Endothelial cell of umbilical vein (primary cell): ENCODE data around the gene CNTNAP2. TPM values are rescaled to one million over a fixed set of nuclear protein-coding genes. Genes with fewer than 3 reads are reported as not detected.

Source experiments
- BruUV-seq: library from RNA; stranded (reverse); fragments of 400-500 nt; replicated peaks from 2 replicates; lab custom pipeline; 2021; lab: Mats Ljungman, UMichigan
- CTCF ChIA-PET: fragments of 300-600, 350-600 bp; sonication (Branson Sonifier 250); formaldehyde crosslinking; loops from one replicate; lab custom pipeline; 2021; ENCODE audit warnings: antibody characterized with exemption, inconsistent platforms; lab: Charles Lee
- POLR2A ChIA-PET: fragments of 300-600, 350-600 bp; sonication (Branson Sonifier 250); formaldehyde crosslinking; loops from one replicate; lab custom pipeline; 2021; ENCODE audit warnings: antibody characterized with exemption, inconsistent platforms; lab: Charles Lee
- DNase-seq: peaks from one replicate; pipeline ENCODE4 v3.0.0-alpha.2; 2011; ENCODE audit warnings: low read depth, low spot score
- FAIRE-seq: peaks from 2 replicates; lab custom pipeline; 2011; peaks lifted over from hg19 to GRCh38; lab: Jason Lieb, UNC
- H2AFZ ChIP-seq: 2 replicates; pipeline ENCODE4 v1.6.0; 2012; ENCODE audit warnings: low read depth, low read length, control low read depth, inconsistent platforms
- H3K27ac ChIP-seq: 2 replicates; pipeline ENCODE4 v1.5.1; 2011; ENCODE audit warnings: low read depth, mild to moderate bottlenecking, control low read depth, low read length, moderate library complexity; ENCODE audit not compliant: insufficient read depth
- H3K27me3 ChIP-seq, 2 experiments: 2 replicates each; pipeline versions ENCODE4 v1.6.0 to v1.6.1; 2011; ENCODE audit warnings: low read length in 2 of 2, mixed read lengths in 1 of 2; ENCODE audit not compliant: control insufficient read depth in 2 of 2, insufficient read depth in 2 of 2
- H3K36me3 ChIP-seq, 2 experiments: 2 replicates in 1 of 2; 3 replicates in 1 of 2; pipeline ENCODE4 v1.5.1; 2011; ENCODE audit warnings: low read length in 2 of 2, mild to moderate bottlenecking in 1 of 2, moderate library complexity in 1 of 2; ENCODE audit not compliant: control insufficient read depth in 2 of 2, insufficient read depth in 2 of 2; ENCODE audit errors: extremely low read depth in 1 of 2
- H3K4me1 ChIP-seq: 3 replicates; pipeline ENCODE4 v1.5.1; 2011; ENCODE audit warnings: mild to moderate bottlenecking, low read length; ENCODE audit not compliant: control insufficient read depth, insufficient read depth; ENCODE audit errors: extremely low read depth
- H3K4me2 ChIP-seq: 2 replicates; pipeline ENCODE4 v1.6.1; 2011; ENCODE audit warnings: low read length, control low read depth, mixed read lengths; ENCODE audit not compliant: insufficient read depth
- H3K4me3 ChIP-seq, 3 experiments: fragments of 200-600 bp in 1 of 3; sonication (generic), shearing (Covaris generic) in 1 of 3; replicated peaks in 1 of 3; 2 replicates each; pipeline ENCODE4 v1.5.1; 2011 to 2016; ENCODE audit warnings: control low read depth in 3 of 3, low read length in 3 of 3, mild to moderate bottlenecking in 2 of 3, inconsistent platforms in 1 of 3, low read depth in 1 of 3, moderate library complexity in 1 of 3; ENCODE audit not compliant: insufficient read depth in 1 of 3
- H3K79me2 ChIP-seq: 2 replicates; pipeline ENCODE4 v1.6.0; 2012; ENCODE audit warnings: low read length, inconsistent platforms; ENCODE audit not compliant: control insufficient read depth, insufficient read depth
- H3K9ac ChIP-seq: replicated peaks from 2 replicates; pipeline ENCODE3; 2011; ENCODE audit warnings: low read length, control low read depth; ENCODE audit not compliant: insufficient read depth; ENCODE audit errors: extremely low read depth
- H3K9me1 ChIP-seq: replicated peaks from 3 replicates; pipeline ENCODE4 v1.6.0; 2011; ENCODE audit warnings: mild to moderate bottlenecking, low read length; ENCODE audit not compliant: control insufficient read depth, insufficient read depth; ENCODE audit errors: extremely low read depth
- H3K9me3 ChIP-seq: replicated peaks from 2 replicates; pipeline ENCODE4 v1.5.1; 2012; ENCODE audit warnings: low read length, inconsistent platforms; ENCODE audit not compliant: control insufficient read depth, insufficient read depth
- H4K20me1 ChIP-seq: replicated peaks from 2 replicates; pipeline ENCODE3; 2011; ENCODE audit warnings: mild to moderate bottlenecking, low read length; ENCODE audit not compliant: control insufficient read depth, insufficient read depth; ENCODE audit errors: extremely low read depth
- EZH2 ChIP-seq: IDR thresholded peaks from 2 replicates; pipeline ENCODE4 v1.6.1; 2012; ENCODE audit warnings: borderline replicate concordance, low read depth, mild to moderate bottlenecking, moderate library complexity, low read length, inconsistent platforms; ENCODE audit not compliant: severe bottlenecking
- FOS ChIP-seq: IDR thresholded peaks from 2 replicates; pipeline ENCODE4 v1.6.1; 2011; ENCODE audit warnings: mild to moderate bottlenecking, low read length, moderate library complexity, borderline replicate concordance; ENCODE audit not compliant: insufficient read depth
- JUN ChIP-seq: IDR thresholded peaks from 2 replicates; pipeline ENCODE4 v1.6.1; 2011; ENCODE audit warnings: borderline replicate concordance, low read depth; ENCODE audit not compliant: insufficient read length, insufficient read depth
- POLR2A ChIP-seq: IDR thresholded peaks from 2 replicates; pipeline ENCODE4 v1.6.1; 2012; ENCODE audit warnings: low read depth, mild to moderate bottlenecking, control low read depth, low read length
- POLR2AphosphoS5 ChIP-seq: IDR thresholded peaks from 2 replicates; pipeline ENCODE4 v1.6.1; 2012; ENCODE audit warnings: low read depth, mild to moderate bottlenecking, control low read depth, low read length, moderate library complexity; ENCODE audit not compliant: insufficient read depth
- dilution Hi-C: fragments of 300-500 bp; cut with MboI; formaldehyde crosslinking; loops from one replicate; pipeline ENCODE4 v1.15.0; 2019; ENCODE audit warnings: low sequenced_read_pairs; ENCODE audit not compliant: extremely low pct_ligation_motif_present
- intact Hi-C: fragments of 100-400 bp; cut with micrococcal nuclease; formaldehyde crosslinking; loops from one replicate; pipeline ENCODE4 v1.10.0; 2022
- polyA plus RNA-seq, 4 experiments: library from polyadenylated mRNA; depleted of rRNA in 3 of 4; stranded (reverse) in 3 of 4; unstranded in 1 of 4; fragments of >200 nt; gene quantifications; 2 replicates each; pipeline versions ENCODE4 v1.2.1 to v1.2.3, GENCODE V29; 2011 to 2012; ENCODE audit warnings: missing spikeins in 1 of 4
- total RNA-seq: library from RNA; stranded (reverse); gene quantifications from 2 replicates; pipeline ENCODE4 v1.2.3, GENCODE V29; 2021
- TF ChIP-seq, protein P1 (sequence below): IDR thresholded peaks from 2 replicates; pipeline ENCODE4 v1.6.1; 2011; ENCODE audit not compliant: insufficient read depth, insufficient read length
- TF ChIP-seq, protein P2 (sequence below), 2 donors: IDR thresholded peaks; 1 replicate in 1 of 2; 2 replicates in 1 of 2; pipeline ENCODE4 v1.5.1; 2011; ENCODE audit warnings: low read length in 2 of 2, mild to moderate bottlenecking in 2 of 2, moderate library complexity in 2 of 2, control low read depth in 1 of 2, inconsistent platforms in 1 of 2, low read depth in 1 of 2; ENCODE audit not compliant: insufficient read depth in 1 of 2; ENCODE audit errors: extremely low read depth in 1 of 2

CNTNAP2 gene
- total and polyA plus RNA-seq, 2 donors (not counting 3 experiments of a cell fraction or from before 2014, with no cell fraction given), result not detected

DNA sequence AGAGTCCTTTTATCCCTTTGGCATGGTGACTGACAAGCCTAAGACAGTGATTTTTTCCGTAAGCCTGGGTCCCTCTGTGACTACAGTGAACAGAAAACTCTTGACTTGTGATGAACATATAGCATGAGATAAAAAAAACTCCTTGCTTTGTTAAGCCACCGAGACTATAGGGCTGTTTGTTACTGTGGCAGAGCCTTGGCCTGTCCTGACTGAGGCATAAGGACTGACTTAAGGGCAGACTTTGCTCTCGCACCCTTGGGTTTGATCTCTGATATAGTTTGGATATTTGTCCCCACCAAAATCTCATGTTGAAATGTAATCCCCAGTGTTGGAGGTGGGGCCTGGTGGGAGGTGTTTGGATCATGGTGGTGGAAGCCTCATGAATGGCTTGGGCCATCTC lies 2157.5 kb downstream of the CNTNAP2 start:
- dilution Hi-C loops, result no loop called here

More for the DNA sequence above, 2157.5 kb downstream of the CNTNAP2 start:
- H3K27me3 ChIP-seq, result no peaks in the 10 kb centered on the region
- no peaks in the 10 kb centered on the region for H3K9me1 ChIP-seq
- no peak overlapping the region for H2AFZ ChIP-seq
- no peak overlapping the region for H3K9ac ChIP-seq
- no peaks in the 10 kb centered on the region for H3K79me2 ChIP-seq
- DNase-seq, result no peak
- ChIA-PET POLR2A (no interaction called here), CTCF (no interaction called here)
- no peak for FAIRE-seq
- no peak overlapping the region for H3K27ac ChIP-seq
- H3K4me1 ChIP-seq, result no peaks in the 10 kb centered on the region
- intact Hi-C loops, result no loop called here
- H3K9me3 ChIP-seq, result no peaks in the 10 kb centered on the region
- no peaks in the 10 kb centered on the region for H3K36me3 ChIP-seq
- BruUV-seq, result no TSS peak
- TF ChIP-seq JUN, result no peak
- no peak for TF ChIP-seq FOS
- TF ChIP-seq POLR2A, result no peak
- TF ChIP-seq POLR2AphosphoS5, result no peak
- TF ChIP-seq, protein P1, sequence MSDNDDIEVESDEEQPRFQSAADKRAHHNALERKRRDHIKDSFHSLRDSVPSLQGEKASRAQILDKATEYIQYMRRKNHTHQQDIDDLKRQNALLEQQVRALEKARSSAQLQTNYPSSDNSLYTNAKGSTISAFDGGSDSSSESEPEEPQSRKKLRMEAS, result no peak
- TF ChIP-seq, protein P2, sequence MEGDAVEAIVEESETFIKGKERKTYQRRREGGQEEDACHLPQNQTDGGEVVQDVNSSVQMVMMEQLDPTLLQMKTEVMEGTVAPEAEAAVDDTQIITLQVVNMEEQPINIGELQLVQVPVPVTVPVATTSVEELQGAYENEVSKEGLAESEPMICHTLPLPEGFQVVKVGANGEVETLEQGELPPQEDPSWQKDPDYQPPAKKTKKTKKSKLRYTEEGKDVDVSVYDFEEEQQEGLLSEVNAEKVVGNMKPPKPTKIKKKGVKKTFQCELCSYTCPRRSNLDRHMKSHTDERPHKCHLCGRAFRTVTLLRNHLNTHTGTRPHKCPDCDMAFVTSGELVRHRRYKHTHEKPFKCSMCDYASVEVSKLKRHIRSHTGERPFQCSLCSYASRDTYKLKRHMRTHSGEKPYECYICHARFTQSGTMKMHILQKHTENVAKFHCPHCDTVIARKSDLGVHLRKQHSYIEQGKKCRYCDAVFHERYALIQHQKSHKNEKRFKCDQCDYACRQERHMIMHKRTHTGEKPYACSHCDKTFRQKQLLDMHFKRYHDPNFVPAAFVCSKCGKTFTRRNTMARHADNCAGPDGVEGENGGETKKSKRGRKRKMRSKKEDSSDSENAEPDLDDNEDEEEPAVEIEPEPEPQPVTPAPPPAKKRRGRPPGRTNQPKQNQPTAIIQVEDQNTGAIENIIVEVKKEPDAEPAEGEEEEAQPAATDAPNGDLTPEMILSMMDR (IDR thresholded peaks at IDR 0.05; ENCODE audit: extremely low read depth in 1 of 2, insufficient read depth in 1 of 2, low read depth in 1 of 2, low read length in 2 of 2), result no peak
- TF ChIP-seq EZH2, result no peak
- no peak overlapping the region for H3K4me2 ChIP-seq
- no peaks in the 10 kb centered on the region for H4K20me1 ChIP-seq
- H3K4me3 ChIP-seq, result no peak overlapping the region
